Tibial nerve (tissue), 3 donors: Measurements from ENCODE around the gene LRRC8D.

Experiments
- CTCF ChIP-seq, 5 experiments: fragments of 200-600 bp in 3 of 5; fragments of 450-650 bp in 2 of 5; sonication (generic) in 3 of 5; IDR thresholded peaks; one replicate each; pipeline ENCODE4 v1.5.1; 2016 to 2019; ENCODE audit warnings: antibody characterized with exemption in 5 of 5, mild to moderate bottlenecking in 3 of 5, moderate library complexity in 2 of 5
- POLR2A ChIP-seq, 2 donors: fragments of 450-650 bp; IDR thresholded peaks; one replicate each; pipeline ENCODE4 v1.6.1; 2017; ENCODE audit warnings: antibody characterized with exemption in 2 of 2, mild to moderate bottlenecking in 2 of 2, moderate library complexity in 2 of 2

GRCh38 chr1:89880679-89881078, 59.8 kb downstream of the LRRC8D start:
- TF ChIP-seq CTCF (IDR thresholded peaks at IDR 0.05) (no peak), POLR2A (IDR thresholded peaks at IDR 0.05) (no peak)
